IPS DF 4.7 (cell line): Measurements from ENCODE around the gene ROM1.
"Not testable (repeated sequence)": the region's sequence is repeated elsewhere in the genome, so short reads cannot be mapped to it uniquely, and the experiment has no call there.

Source experiments
- DNase-seq: peaks from one replicate; pipeline ENCODE4 v3.0.0-alpha.2; 2013; ENCODE audit warnings: low spot score; ENCODE audit errors: extremely low read depth

Gene ROM1

GRCh38 chr11:62585356-62585755 lies 27.7 kb upstream of the ROM1 start:
- DNase-seq: not testable (repeated sequence)

GRCh38 chr11:62588966-62589637 lies 24.0 kb upstream of the ROM1 start:
- DNase-seq: no peak

- DNase-seq: peak; percentile 95
Observed at GRCh38 chr11:62591448-62592145, 21.5 kb upstream of the ROM1 start, which contains the start of gene TUT1. TUT1 (minus strand) TSS chr11:62591523; CDS start chr11:62591485, 38 bp downstream.

DNA sequence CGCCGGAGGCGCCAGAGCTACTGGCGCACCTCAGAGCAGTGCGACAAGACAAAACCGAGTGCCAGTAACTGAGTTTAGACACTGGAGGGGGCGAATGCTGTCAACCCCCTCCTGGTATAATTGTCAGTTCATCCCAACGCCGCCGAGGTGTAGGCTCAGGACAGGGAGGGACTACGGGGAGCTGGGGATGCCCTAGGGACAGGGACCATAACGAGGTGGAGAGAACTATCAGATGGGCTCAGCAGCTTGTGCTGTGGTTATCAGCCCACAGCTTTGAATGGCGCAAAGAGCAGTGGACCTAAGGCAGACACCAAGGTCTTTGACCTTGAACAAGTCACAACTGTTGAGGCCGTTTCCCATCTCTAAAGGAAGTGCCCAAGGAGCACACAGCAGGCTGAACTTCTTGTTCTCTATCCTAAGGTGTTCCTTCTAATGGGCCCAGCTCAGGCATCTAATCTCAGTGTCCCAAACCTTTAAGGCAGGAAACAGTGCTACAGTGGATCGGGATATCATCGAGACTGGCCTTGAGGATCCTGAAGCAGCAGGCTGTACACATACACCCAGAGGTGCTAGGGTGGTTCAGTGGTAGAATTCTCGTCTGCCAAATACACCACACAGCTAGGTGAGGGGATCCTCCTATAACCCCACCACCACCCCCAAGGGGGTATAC lies 20.8 kb upstream of the ROM1 start:
- DNase-seq: no peak

GRCh38 chr11:62592989-62593421 lies 20.1 kb upstream of the ROM1 start:
- DNase-seq: no peak

GRCh38 chr11:62593434-62594044 lies 19.5 kb upstream of the ROM1 start:
- no peak for DNase-seq

DNA sequence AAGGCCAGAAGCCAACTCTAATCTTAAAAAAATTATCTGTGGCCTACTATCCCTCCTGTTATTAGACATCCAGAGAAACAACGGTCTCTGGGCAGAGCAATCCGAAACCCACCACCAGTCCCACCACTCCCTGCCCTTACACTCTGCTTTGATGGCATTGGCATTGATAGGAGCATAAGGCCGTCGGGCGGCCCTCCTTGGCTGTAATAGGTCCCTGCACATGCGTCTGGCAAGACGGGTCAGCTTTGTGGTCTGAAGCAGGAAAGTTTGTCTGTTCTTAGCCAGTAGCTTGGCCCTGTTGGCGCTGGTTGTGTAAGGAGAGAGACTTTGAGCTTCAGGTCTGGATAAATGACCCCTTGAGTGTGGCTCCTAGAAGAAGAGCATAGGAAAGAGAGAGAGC lies 17.9 kb upstream of the ROM1 start:
- no peak for DNase-seq

GRCh38 chr11:62599069-62599696 lies 13.9 kb upstream of the ROM1 start:
- DNase-seq: no peak

DNA sequence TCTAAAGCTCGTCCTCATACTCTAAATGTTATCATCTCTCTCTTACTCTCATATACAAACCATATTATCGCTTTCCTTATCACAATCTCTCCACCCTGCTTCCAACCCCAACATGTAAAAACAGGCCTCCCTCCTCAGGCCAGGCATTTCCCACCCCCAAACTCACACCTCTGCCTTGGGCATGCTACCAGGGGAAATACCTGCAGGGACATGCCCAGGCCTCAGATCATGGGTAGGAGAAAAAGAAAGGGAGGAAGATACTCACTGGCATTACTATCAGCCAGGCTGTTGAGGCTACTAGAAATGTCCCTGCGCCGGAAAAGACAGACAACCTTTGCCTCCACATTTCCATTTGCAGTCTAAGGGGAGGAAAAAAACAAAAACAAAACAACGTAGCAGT lies 13.2 kb upstream of the ROM1 start:
- DNase-seq: no peak

GRCh38 chr11:62600367-62601121 lies 12.5 kb upstream of the ROM1 start:
- no peak for DNase-seq

GRCh38 chr11:62601122-62601371 lies 12.0 kb upstream of the ROM1 start:
- DNase-seq: no peak

DNA sequence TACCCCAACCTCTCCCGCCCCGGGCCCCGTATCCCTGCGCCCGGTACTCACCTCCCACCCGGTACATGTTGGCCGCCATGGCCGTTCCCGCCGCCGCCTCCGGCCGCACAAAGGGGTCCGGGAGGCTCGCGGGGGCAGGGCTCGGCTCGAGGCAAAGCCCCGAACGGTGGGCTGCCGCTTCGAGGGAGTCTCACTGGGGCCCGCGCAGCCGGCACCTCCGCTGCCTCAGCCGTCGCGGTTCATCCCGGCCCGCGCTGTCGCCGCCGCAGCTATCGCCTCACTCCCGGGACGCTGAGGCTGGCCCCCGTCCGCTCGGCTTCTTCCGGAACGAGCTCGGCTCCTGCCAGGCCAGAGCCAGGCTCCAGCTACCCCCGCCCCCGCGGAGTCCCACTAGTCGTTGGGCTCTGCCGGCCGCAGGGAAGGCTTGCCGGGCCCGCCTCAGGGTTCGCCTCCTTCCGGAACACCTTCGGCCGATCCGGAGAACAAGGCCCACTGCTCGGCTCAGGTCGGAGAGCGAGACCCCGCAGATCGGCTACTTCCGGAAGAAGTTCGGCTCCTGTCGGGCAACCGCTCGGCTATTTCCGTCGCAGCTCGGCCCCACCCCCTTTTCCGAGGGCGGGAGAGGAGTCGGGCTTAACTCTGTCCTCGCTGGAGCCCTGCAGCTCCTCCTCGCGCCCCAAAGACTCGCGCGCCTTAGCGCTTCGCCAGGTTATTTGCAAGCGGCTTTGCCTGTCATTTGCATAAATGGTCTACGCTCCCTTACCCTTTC lies 11.5 kb upstream of the ROM1 start, which contains the start of gene MTA2:
TSS of gene MTA2 (minus strand) at position 494 of the 769 bp plus-strand sequence. CDS start at position 79, 415 bp downstream.
- peak; percentile 89 for DNase-seq

DNA sequence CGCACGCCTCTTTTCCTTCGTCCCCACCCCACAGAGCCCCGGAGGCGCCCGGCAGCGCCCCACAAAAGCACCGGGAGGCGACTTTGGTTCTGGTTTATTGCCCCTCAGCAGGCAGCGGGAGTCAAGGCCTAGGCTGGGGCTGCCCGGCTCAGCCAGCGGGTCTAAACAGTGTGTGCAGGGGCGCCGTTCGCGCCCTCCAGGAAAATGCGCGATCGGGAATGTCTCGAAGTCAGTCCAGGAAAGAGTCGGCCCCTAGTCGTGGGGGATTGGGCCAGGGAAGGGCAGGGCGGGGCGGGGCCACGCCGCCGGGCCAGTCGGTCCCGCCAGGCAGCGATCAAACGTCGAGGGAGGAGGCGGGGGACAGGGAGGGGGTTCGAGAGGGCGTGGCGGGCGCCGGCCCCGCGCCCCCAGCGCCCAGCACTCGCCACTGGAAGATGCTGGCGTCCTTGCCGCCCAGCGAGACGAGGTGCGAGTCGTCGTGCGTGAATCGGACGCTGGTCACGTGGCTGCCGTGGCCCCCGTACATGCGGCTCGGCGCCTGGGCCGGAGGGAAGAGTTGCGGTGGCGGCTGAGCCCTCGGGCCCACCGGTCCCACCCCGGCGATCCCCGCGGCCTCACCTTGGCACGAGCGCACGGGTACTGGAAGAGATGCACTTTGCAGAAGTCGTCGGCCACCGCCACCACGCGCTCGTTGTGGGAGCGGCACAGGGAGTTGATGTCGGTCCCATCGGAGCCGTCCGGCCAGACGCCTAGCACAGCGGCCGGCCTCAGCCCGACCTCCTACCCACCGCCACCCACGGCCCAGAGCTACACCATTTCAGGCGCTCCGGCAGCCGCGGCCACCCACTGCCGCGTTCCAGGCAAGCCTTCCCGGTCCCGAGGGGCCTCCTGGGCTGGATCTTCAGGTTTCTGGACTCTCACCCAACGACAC lies 10.7 kb upstream of the ROM1 start:
- no peak for DNase-seq

DNA sequence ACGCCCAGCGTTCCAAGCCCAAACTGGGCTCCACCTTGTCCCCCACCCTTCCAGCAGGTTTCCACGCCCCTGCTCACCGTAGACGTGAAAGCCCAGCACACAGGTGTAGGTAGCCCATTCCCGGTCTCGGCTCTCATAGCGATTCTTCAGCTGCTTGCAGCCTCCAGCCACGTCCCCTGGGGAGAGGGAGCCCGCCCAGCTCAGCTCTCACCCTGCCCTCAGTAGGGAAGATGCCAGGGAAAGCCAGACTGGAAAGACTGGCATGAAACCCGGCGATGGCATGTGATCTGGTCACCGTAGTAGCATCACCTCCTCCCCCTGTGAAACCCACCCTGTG lies 10.0 kb upstream of the ROM1 start:
- no peak for DNase-seq

GRCh38 chr11:62603776-62604299 lies 9.2 kb upstream of the ROM1 start:
- no peak for DNase-seq

GRCh38 chr11:62604460-62605120 lies 8.5 kb upstream of the ROM1 start:
- no peak for DNase-seq

DNA sequence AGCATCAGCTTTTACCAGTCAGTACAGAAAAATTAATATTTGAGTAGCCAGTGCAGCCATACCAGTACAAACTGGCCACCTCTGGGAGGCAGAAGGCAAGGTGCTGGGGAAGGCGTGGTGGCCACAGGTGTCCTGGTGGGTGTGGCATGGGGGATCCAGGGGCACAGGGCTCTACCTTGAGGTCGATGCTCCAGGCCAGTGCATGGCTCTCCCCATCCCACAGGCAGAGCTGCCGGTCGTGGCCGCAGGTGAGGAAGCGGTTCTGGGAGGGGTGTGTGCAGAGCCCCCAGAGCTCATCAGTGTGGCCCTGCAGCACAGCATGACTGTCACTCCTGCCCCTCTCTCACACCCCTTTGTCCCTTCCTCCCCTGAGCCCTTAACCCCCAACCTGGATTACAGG lies 7.6 kb upstream of the ROM1 start:
- DNase-seq: no peak

DNA sequence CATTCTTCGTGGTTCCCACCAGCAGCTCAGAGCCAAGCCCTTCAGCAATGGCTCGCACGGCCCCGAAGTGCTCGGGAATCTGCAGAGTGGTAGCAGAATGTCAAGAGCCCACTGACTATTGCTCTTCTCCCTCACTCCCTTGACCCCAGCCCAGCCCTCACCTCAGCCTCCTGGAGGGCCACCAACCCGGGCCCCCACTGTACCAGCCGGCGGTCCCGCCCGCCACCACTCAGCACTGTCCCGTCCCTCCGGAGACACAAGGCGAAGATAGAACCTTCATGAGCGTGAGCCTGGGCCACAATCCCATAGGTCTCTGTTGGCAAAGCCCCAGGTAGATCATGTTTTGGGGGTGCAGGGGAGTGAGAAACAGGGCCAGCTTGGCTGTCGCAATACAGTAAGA lies 7.2 kb upstream of the ROM1 start:
- no peak for DNase-seq
